K562 (cell line): ENCODE measurements around the gene CTAGE1. TPM values are rescaled to one million over a fixed set of nuclear protein-coding genes. Genes with fewer than 3 reads are reported as not detected.

Experiments used
- ATAC-seq: fragments of 200-7000 bp; cut with Tn5 transposase; 3 replicates; pipeline ENCODE4 v1.9.1; 2020; ENCODE audit warnings: moderate library complexity
- BruUV-seq: library from RNA; stranded (reverse); fragments of 400-500 nt; replicated peaks from 2 replicates; lab custom pipeline; 2021; lab: Mats Ljungman, UMichigan
- CTCF ChIA-PET: fragments of 300-600 bp; formaldehyde crosslinking; extraction: SDS; loops from one replicate; lab custom pipeline; 2021; ENCODE audit warnings: low intra/inter-chr PET ratio; lab: Yijun Ruan, JAX
- POLR2A ChIA-PET: fragments of 300-600, 350-650 bp; sonication (Branson Sonifier 250); formaldehyde crosslinking; extraction: SDS; loops from one replicate; lab custom pipeline; 2021; ENCODE audit warnings: antibody characterized with exemption, inconsistent platforms; lab: Yijun Ruan, JAX
- DNase-seq, 4 experiments: peaks; one replicate each; pipeline versions ENCODE4 v3.0.0 to v3.0.0-alpha.2; 2011 to 2018; ENCODE audit warnings: low spot score in 3 of 4, mixed read lengths in 3 of 4; ENCODE audit errors: extremely low read depth in 1 of 4
- FAIRE-seq: peaks from 2 replicates; lab custom pipeline; 2011; peaks lifted over from hg19 to GRCh38; lab: Jason Lieb, UNC
- H2AFZ ChIP-seq: 2 replicates; pipeline ENCODE4 v1.6.0; 2011; ENCODE audit warnings: low read depth, low read length, control low read depth, inconsistent platforms
- H3K27ac ChIP-seq: fragments of 200-600 bp; 3 replicates; pipeline ENCODE4 v1.8.0; 2011; ENCODE audit warnings: low read depth, mild to moderate bottlenecking, control low read depth, inconsistent platforms, low read length, moderate library complexity, mixed read lengths; ENCODE audit errors: extremely low read depth
- H3K27me3 ChIP-seq, 2 experiments: fragments of 300-600 bp in 1 of 2; 2 replicates in 1 of 2; 3 replicates in 1 of 2; pipeline versions ENCODE4 v1.6.0 to v1.8.0; 2011; ENCODE audit warnings: inconsistent platforms in 2 of 2, low read length in 2 of 2, mild to moderate bottlenecking in 1 of 2, mixed read lengths in 1 of 2, moderate library complexity in 1 of 2; ENCODE audit not compliant: control insufficient read depth in 2 of 2, insufficient read depth in 2 of 2
- H3K36me3 ChIP-seq: fragments of 300-600 bp; 3 replicates; pipeline ENCODE4 v1.8.0; 2011; ENCODE audit warnings: mild to moderate bottlenecking, low read length, inconsistent platforms; ENCODE audit not compliant: control insufficient read depth, insufficient read depth
- H3K4me1 ChIP-seq, 2 experiments: fragments of 200-600 bp in 1 of 2; replicated peaks in 1 of 2; 2 replicates in 1 of 2; 3 replicates in 1 of 2; pipeline versions ENCODE4 v1.5.1 to v1.8.0; 2011; ENCODE audit warnings: inconsistent platforms in 2 of 2, low read length in 2 of 2, mild to moderate bottlenecking in 1 of 2, mixed read lengths in 1 of 2, moderate library complexity in 1 of 2; ENCODE audit not compliant: control insufficient read depth in 2 of 2, insufficient read depth in 2 of 2
- H3K4me2 ChIP-seq: 2 replicates; pipeline ENCODE4 v1.6.1; 2011; ENCODE audit warnings: low read length, control low read depth, inconsistent platforms, mixed read lengths; ENCODE audit not compliant: insufficient read depth
- H3K4me3 ChIP-seq: fragments of 200-600 bp; sonication (generic), shearing (Covaris generic); 2 replicates; pipeline ENCODE4 v1.5.1; 2016; ENCODE audit warnings: control low read depth, inconsistent platforms
- H3K79me2 ChIP-seq: fragments of 200-600 bp; 3 replicates; pipeline ENCODE4 v1.8.0; 2011; ENCODE audit warnings: low read length, inconsistent platforms; ENCODE audit not compliant: control insufficient read depth, insufficient read depth
- H3K9ac ChIP-seq, 2 experiments: 2 replicates each; pipeline versions ENCODE4 v1.6.0 to v1.6.1; 2011; ENCODE audit warnings: low read depth in 2 of 2, low read length in 2 of 2, control low read depth in 1 of 2, inconsistent platforms in 1 of 2, mild to moderate bottlenecking in 1 of 2, mixed read lengths in 1 of 2; ENCODE audit not compliant: insufficient read depth in 1 of 2
- H3K9me1 ChIP-seq: one replicate; pipeline ENCODE4 v1.6.0; 2011; ENCODE audit warnings: inconsistent platforms, mild to moderate bottlenecking, low read length, moderate library complexity; ENCODE audit not compliant: control insufficient read depth, insufficient read depth
- H3K9me3 ChIP-seq: replicated peaks from 2 replicates; pipeline ENCODE4 v1.5.1; 2011; ENCODE audit warnings: low read depth, low read length, inconsistent platforms; ENCODE audit not compliant: control insufficient read depth, insufficient read depth
- H4K20me1 ChIP-seq: replicated peaks from 2 replicates; pipeline ENCODE4 v1.6.1; 2011; ENCODE audit warnings: low read length, inconsistent platforms, mixed read lengths; ENCODE audit not compliant: control insufficient read depth, insufficient read depth
- ATF3 ChIP-seq, 2 experiments: fragments of 450-650 bp in 1 of 2; sonication (generic) in 1 of 2; formaldehyde crosslinking in 1 of 2; IDR thresholded peaks in 1 of 2; conservative IDR thresholded peaks in 1 of 2; 2 replicates each; pipeline versions ENCODE4 v1.6.1 to v1.8.1; 2016 to 2023; ENCODE audit warnings: mild to moderate bottlenecking in 2 of 2, moderate library complexity in 2 of 2, inconsistent platforms in 1 of 2, missing genetic modification reagents in 1 of 2
- ETS2 ChIP-seq: IDR thresholded peaks from 2 replicates; pipeline ENCODE4 v1.6.1; 2016; ENCODE audit warnings: borderline replicate concordance, missing genetic modification characterization, mild to moderate bottlenecking, moderate library complexity, missing compliant biosample characterization; ENCODE audit not compliant: poor library complexity, severe bottlenecking
- KAT8 ChIP-seq: fragments of 450-650 bp; IDR thresholded peaks from 2 replicates; pipeline ENCODE4 v1.6.1; 2016; ENCODE audit warnings: low read depth, mild to moderate bottlenecking
- PTTG1 ChIP-seq: fragments of 450-650 bp; IDR thresholded peaks from 2 replicates; pipeline ENCODE4 v1.6.1; 2016; ENCODE audit warnings: low read depth, mild to moderate bottlenecking, missing genetic modification characterization, missing compliant biosample characterization
- SPI1 ChIP-seq: IDR thresholded peaks from 2 replicates; pipeline ENCODE4 v1.6.1; 2011; ENCODE audit warnings: low read depth, low read length, control low read depth, borderline replicate concordance
- TRIM24 ChIP-seq, 2 experiments: fragments of 450-650 bp; IDR thresholded peaks; 2 replicates each; pipeline ENCODE4 v1.6.1; 2016
- WGBS: fragments of 100-300 bp; shearing (Covaris generic); methylation state at CpG from one replicate; pipeline ENCODE4 v1.1.6; 2016; ENCODE audit warnings: low coverage, mixed read lengths; ENCODE audit not compliant: insufficient coverage; ENCODE audit errors: missing lambda C conversion rate; 5-methylcytosine and 5-hydroxymethylcytosine counted together
- in situ Hi-C: fragments of 300-500 bp; cut with MboI; formaldehyde crosslinking; loops from 4 replicates; pipeline ENCODE4 v1.15.0; 2018; ENCODE audit warnings: inconsistent platforms, mixed read lengths
- intact Hi-C: fragments of 100-400 bp; cut with micrococcal nuclease; formaldehyde crosslinking; loops from 2 replicates; pipeline ENCODE4 v1.14.2; 2022
- polyA plus RNA-seq, 8 experiments: library from polyadenylated mRNA; depleted of rRNA in 4 of 8; stranded (reverse) in 5 of 8; unstranded in 3 of 8; fragments of >200 nt; fragmentation: Nextera tagmentation in 2 of 8; fragmentation: Illumina TruSeq in 1 of 8; extraction: Ambion mirVana in 2 of 8; extraction: Trizol in 1 of 8; gene quantifications; 2 replicates each; pipeline versions ENCODE4 v1.2.1 to v1.2.3, GENCODE V29; 2011 to 2014; ENCODE audit warnings: inconsistent platforms in 1 of 8, missing spikeins in 1 of 8
- total RNA-seq, 7 experiments: library from RNA; depleted of rRNA in 6 of 7; stranded (reverse); fragments of >200 nt in 6 of 7; fragmentation: Illumina TruSeq in 2 of 7; extraction: Trizol in 2 of 7; gene quantifications; 2 replicates each; pipeline versions ENCODE4 v1.2.1 to v1.2.3, GENCODE V29; 2011 to 2021; ENCODE audit warnings: low replicate concordance in 1 of 7
- TF ChIP-seq, protein P1 (sequence below), 2 experiments: IDR thresholded peaks in 1 of 2; conservative IDR thresholded peaks in 1 of 2; 2 replicates each; pipeline ENCODE4 v1.6.1; 2016; ENCODE audit warnings: low read depth in 2 of 2, mild to moderate bottlenecking in 1 of 2, missing compliant biosample characterization in 1 of 2, missing genetic modification characterization in 1 of 2, moderate library complexity in 1 of 2

The CTAGE1 gene
- total and polyA plus RNA-seq, 9 of the 15 experiments (the other 6 are each of a cell fraction or from before 2014, with no cell fraction given), result not detected

DNA sequence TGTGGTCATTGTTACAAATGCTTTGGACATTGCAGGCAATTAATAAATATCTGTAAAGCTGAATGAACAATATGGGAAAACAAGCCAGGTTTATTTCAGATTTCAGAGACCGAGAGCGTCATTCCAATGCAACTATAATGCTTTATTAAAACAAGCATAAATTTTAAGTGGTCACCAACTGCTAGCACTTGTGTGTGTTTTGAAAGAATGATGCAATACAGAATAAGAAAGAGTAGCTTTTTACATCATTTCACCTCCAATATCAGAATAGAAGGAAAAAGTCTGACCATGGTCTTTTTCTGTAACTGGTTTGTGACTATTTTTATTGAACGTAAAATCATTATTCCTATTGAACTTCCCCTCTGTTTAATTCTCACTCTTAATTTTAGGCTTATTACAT lies 7.6 kb downstream of the CTAGE1 start (continued):
- TF ChIP-seq ATF3 (IDR thresholded peaks at IDR 0.05) (peak; percentile 64), ATF3 (CRISPR knock-in tag; conservative IDR thresholded peaks at IDR 0.05) (no peak), TRIM24 (IDR thresholded peaks at IDR 0.05) (peak in 1 of 2 experiments; percentile 21; a peak in 1 of 4 replicates)
- TF ChIP-seq, protein P1, sequence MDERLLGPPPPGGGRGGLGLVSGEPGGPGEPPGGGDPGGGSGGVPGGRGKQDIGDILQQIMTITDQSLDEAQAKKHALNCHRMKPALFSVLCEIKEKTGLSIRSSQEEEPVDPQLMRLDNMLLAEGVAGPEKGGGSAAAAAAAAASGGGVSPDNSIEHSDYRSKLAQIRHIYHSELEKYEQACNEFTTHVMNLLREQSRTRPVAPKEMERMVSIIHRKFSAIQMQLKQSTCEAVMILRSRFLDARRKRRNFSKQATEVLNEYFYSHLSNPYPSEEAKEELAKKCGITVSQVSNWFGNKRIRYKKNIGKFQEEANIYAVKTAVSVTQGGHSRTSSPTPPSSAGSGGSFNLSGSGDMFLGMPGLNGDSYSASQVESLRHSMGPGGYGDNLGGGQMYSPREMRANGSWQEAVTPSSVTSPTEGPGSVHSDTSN (CRISPR knock-in tag; IDR thresholded peaks at IDR 0.05; ENCODE audit: low read depth), result no peak
- TF ChIP-seq, protein P1 (tag; conservative IDR thresholded peaks at IDR 0.05; ENCODE audit: low read depth), result no peak

DNA sequence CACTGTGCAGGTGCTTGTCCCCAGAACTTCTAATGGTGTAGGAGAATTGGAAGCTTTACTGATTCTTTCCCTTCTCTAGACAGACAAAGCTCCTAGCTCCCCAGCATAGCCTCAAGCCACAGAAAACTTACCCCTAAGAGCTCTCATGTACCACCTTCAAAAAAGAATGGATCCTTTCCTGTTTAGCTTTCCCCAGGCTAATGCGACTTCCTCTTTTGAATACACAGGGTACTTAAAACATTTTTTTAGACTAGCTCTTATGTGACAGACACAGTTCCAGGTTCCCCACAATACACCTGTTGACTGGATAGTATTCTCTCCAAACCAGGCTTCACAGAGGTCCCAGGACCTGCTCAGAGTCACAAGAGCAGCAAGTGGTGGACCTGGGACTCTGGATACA lies 8.3 kb downstream of the CTAGE1 start:
- in situ Hi-C loops, result no loop called here
- intact Hi-C loops, result no loop called here
- FAIRE-seq (no peak), ATAC-seq (no peak), DNase-seq (no peak)
- peaks cover 6 to 17% of the 10 kb centered on the region in 2 experiments; a peak in 3 of 5 replicates for H3K27me3 ChIP-seq
- no peak overlapping the region for H2AFZ ChIP-seq
- H3K4me2 ChIP-seq, result no peak overlapping the region
- no peak overlapping the region for H3K4me3 ChIP-seq
- H3K9me1 ChIP-seq, result no peaks in the 10 kb centered on the region
- BruUV-seq, result no TSS peak
- no peak for TF ChIP-seq ETS2 (tag)
- no peak for TF ChIP-seq PTTG1
- TF ChIP-seq SPI1, result peak; percentile 81; the same call in 1 of the 2 replicates
- no peak for TF ChIP-seq KAT8
- POLR2A ChIA-PET, result interaction anchor here (1.0 kb wide), 1 partner anchor 73 kb away, joined by 3 read pairs; no protein-coding TSS in a partner anchor
- WGBS, result 0% methylated on average over 1 of the region's 1 CpG
- no peaks in the 10 kb centered on the region for H3K79me2 ChIP-seq
- H3K9ac ChIP-seq, result no peak overlapping the region
- no peak overlapping the region for H3K27ac ChIP-seq
- CTCF ChIA-PET, result no interaction called here
- no peaks in the 10 kb centered on the region for H4K20me1 ChIP-seq
- no peaks in the 10 kb centered on the region for H3K9me3 ChIP-seq
- H3K4me1 ChIP-seq, result no peaks in the 10 kb centered on the region
- H3K36me3 ChIP-seq, result no peaks in the 10 kb centered on the region
